Measurements from ENCODE around the gene GLIS2. TPM values are rescaled to one million over a fixed set of nuclear protein-coding genes. Genes with fewer than 3 reads are reported as not detected.

Gene GLIS2
- total RNA-seq, 1 donor, result 3.3 TPM

DNA sequence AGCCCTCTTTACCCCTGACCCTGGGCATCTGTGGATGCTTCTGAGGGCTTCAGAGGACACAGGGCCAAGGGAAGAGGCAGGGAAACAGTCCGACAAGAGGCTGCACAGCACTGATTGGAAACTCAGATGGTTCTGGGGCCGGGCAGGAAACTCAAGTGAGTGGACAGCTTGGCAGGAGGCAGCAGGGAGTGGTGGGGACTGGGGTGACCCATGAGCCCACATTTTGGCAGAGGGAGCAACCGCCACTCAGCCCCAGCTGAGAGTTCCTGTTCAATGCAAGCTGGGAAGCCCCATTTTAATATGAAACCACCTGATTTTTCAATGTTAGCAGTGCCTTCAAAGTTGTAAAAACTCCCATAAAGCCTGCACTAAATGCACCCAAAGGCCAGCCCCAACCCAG lies 54.3 kb downstream of the GLIS2 start:
- TF ChIP-seq, protein P1, sequence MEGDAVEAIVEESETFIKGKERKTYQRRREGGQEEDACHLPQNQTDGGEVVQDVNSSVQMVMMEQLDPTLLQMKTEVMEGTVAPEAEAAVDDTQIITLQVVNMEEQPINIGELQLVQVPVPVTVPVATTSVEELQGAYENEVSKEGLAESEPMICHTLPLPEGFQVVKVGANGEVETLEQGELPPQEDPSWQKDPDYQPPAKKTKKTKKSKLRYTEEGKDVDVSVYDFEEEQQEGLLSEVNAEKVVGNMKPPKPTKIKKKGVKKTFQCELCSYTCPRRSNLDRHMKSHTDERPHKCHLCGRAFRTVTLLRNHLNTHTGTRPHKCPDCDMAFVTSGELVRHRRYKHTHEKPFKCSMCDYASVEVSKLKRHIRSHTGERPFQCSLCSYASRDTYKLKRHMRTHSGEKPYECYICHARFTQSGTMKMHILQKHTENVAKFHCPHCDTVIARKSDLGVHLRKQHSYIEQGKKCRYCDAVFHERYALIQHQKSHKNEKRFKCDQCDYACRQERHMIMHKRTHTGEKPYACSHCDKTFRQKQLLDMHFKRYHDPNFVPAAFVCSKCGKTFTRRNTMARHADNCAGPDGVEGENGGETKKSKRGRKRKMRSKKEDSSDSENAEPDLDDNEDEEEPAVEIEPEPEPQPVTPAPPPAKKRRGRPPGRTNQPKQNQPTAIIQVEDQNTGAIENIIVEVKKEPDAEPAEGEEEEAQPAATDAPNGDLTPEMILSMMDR (IDR thresholded peaks at IDR 0.05; ENCODE audit: insufficient read depth, low read length), result no peak
- peak; percentile 53 for DNase-seq (ENCODE audit: low read depth)
- H3K4me3 ChIP-seq (ENCODE audit: low read depth, low read length), result no peak overlapping the region

DNA sequence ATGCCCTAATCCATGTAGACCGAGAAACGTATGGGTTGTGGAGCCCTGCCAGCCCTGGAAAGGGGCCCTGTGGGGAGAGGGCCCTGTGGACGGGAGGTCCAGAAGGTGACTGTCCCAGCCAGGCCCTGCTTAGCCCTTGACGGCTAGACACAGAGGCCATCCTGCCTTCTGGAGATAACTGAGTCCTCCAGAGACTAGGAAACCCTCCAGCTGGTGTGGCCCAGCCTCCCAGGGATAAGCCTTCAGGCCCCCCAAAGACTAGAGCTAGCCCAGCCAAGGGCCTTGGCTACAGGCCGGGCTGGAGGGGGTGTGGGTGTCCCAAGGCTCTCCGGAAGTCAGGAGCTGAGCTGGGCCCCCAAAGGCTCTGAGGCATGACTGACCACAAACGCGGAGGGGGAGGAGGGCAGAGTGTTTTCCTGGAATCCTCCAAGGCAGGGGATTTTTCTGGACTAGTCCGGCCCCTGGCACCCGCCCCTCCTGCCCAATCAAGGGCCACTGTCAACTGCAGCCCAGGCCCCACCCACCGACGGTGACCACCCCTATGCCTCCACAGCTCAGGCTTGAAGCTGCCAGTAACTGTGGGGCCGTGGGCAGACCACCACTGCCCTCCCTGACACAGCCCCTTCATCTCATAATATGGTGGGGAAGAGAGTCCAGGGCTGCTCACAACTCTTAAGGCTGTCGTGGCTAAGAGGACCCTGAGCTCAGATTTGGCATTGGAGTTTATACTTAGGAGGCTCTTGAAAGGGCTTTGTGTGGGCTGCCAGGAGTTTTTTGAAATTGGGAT lies 54.9 kb downstream of the GLIS2 start:
- TF ChIP-seq, protein P1 (IDR thresholded peaks at IDR 0.05; ENCODE audit: insufficient read depth, low read length), result no peak
- H3K4me3 ChIP-seq (ENCODE audit: low read depth, low read length), result peak overlapping the region; percentile 97
- DNase-seq (ENCODE audit: low read depth), result peak; percentile 94

DNA sequence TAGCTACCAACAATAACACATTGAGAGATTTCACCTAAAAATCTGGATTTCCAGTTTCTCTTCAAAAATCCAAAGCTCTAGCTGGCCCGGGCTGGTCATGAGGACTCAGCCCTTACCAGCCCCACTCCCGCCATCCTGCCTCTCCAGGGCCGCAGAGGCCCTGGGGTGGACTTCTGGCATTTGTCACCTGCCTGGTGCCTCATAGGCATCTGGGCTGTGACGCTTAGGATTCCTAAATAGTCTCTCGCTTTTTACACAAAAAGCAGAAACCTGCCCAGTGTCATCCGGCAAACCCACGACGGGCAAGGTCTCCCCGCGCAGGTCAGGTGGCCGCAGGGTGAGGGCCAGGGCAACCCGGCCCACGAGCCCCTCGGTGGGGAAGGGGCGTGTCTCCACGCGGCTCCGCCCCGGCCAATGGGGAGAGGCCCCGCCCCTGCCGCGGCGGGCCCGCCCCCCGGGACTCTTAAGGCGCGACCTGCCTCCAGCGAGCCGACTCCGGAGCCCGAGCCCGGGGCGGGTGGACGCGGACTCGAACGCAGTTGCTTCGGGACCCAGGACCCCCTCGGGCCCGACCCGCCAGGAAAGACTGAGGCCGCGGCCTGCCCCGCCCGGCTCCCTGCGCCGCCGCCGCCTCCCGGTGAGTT lies 55.6 kb downstream of the GLIS2 start, which contains the start of gene VASN:
VASN (plus strand) TSS at position 492 of the 644 bp plus-strand sequence. CDS start 9,030 bp downstream, outside the sequence.
- peak; percentile 80 for DNase-seq (ENCODE audit: low read depth)
- peak within 1 kb of the TSS; percentile 97 for H3K4me3 ChIP-seq (ENCODE audit: low read depth, low read length)
- TF ChIP-seq, protein P1 (IDR thresholded peaks at IDR 0.05; ENCODE audit: insufficient read depth, low read length), result no peak

DNA sequence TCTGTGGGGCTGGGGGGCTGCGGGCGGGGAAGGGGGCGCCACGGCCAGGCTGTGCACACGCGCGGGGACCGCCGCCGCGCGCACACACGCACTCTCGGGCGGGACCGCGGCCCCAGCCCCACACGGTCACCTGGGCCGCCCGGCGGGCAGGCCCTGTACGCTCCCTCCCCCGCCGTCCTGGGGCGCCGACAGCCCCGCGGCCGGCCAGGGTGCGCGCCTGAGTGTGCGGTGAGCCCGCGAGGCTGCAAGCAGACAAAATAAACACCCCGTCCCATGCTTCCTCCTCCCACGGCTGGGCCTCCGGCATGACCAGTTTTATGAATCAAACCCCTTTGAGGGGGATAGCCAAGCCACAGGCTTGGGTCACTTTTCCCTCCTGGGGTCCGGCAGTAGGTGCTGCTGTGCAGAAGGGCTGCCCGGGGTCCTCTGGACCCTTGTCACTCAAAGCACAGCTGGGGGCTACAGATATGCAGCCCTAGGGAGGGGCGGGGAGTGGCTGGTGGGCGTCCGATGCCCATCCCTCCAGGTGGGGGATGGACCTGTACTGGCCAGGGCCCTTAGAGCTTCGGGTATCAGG lies 56.2 kb downstream of the GLIS2 start:
- TF ChIP-seq, protein P1 (IDR thresholded peaks at IDR 0.05; ENCODE audit: insufficient read depth, low read length), result no peak
- DNase-seq (ENCODE audit: low read depth), result no peak
- peak overlapping the region; percentile 97 for H3K4me3 ChIP-seq (ENCODE audit: low read depth, low read length)

DNA sequence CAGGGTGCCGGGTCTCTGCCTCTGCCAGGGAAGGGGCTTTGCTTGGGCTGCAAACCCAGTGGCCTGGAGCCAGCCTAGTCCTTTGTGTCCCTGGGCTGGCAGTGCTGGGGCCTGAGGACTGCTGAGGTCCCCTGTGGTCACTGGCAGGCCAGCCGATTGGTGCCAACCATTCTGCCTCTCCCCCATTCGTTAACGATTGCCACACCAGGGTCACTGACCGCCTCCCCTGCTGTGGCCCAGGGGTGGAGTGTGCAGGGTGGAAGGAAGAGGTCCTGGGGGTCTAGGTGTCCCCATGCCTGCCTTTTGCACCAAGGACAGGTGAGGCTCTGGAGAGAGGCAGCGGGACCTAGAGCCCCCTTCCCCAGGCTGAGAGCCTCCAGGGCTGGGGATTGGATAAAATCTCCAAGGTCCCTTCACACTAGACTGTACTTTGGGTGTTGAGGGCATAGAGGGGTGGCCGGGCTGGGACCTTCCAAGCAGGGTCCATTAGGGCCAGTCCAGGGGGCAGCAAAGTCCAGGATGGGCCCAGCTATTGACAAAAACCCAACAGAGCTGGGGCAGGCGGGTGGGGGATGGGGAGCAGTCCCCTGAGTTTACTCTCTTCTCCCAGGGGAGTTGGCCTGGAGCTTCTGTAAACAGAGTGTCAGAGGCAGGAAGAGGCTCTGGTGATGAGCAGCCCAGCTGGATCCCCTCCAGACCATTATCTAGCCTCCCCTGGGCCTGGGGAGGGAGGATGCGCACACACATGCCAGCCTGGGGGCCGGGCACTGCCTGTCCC lies 56.9 kb downstream of the GLIS2 start:
- H3K4me3 ChIP-seq (ENCODE audit: low read depth, low read length), result peak overlapping the region; percentile 97
- no peak for DNase-seq (ENCODE audit: low read depth)
- TF ChIP-seq, protein P1 (IDR thresholded peaks at IDR 0.05; ENCODE audit: insufficient read depth, low read length), result no peak

DNA sequence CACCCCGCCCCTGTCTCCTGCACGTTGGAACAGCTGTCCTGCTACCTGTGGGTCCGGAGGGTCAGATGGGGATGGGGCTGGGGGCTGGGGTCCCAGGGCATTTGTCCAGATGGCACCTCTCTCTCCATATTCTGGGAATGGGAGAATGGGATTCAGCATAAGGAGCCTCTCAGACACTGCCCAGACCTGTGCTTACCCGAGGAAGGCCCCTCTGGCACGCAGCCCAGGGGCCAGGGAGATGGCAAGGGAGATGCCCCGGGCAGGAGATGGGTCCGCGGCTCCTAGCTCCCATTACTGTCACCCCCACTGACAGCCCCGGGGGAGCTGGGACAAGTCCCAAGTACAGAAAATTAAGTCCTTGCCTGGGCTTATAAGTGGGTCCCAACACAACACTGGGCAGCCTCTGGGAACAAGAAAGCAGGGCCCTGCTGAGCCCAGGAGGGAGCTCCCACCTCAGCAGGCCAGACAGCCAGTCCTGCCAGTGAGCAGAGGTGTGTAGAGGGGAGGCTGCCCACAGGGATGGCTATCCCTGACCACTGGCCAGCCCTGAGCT lies 57.6 kb downstream of the GLIS2 start:
- TF ChIP-seq, protein P1 (IDR thresholded peaks at IDR 0.05; ENCODE audit: insufficient read depth, low read length), result no peak
- no peak for DNase-seq (ENCODE audit: low read depth)
- peak overlapping the region; percentile 97 for H3K4me3 ChIP-seq (ENCODE audit: low read depth, low read length)

Measured in fibroblast of the aortic adventitia (primary cell).